K562 (cell line): ENCODE data around the gene FOSL2. TPM values are rescaled to one million over a fixed set of nuclear protein-coding genes. Genes with fewer than 3 reads are reported as not detected.

Experiments used
- EGR1 ChIP-seq: fragments of 450-650 bp; conservative IDR thresholded peaks from 2 replicates; pipeline ENCODE4 v1.6.1; 2017; ENCODE audit warnings: mild to moderate bottlenecking
- ESRRA ChIP-seq: fragments of 450-650 bp; IDR thresholded peaks from 2 replicates; pipeline ENCODE4 v1.6.1; 2014; ENCODE audit warnings: low read depth, mild to moderate bottlenecking, moderate library complexity, borderline replicate concordance
- JUN ChIP-seq, 2 experiments: sonication (generic) in 1 of 2; formaldehyde crosslinking in 1 of 2; IDR thresholded peaks; 2 replicates each; pipeline versions ENCODE4 v1.6.1 to v1.8.0; 2012 to 2022; ENCODE audit warnings: borderline replicate concordance in 2 of 2, mild to moderate bottlenecking in 2 of 2, improper control_type of control experiment in 1 of 2, low read depth in 1 of 2, low read length in 1 of 2, missing genetic modification reagents in 1 of 2
- KLF6 ChIP-seq: fragments of 250-450 bp; sonication (Bioruptor Pico); IDR thresholded peaks from 2 replicates; pipeline ENCODE4 v1.4.0; 2020; ENCODE audit warnings: mild to moderate bottlenecking, moderate library complexity, borderline replicate concordance
- MEF2A ChIP-seq: IDR thresholded peaks from 2 replicates; pipeline ENCODE4 v1.6.1; 2011; ENCODE audit warnings: low read depth, mild to moderate bottlenecking, low read length, moderate library complexity; ENCODE audit not compliant: control insufficient read depth
- SMAD2 ChIP-seq: fragments of 150-350 bp; IDR thresholded peaks from 2 replicates; pipeline ENCODE4 v1.6.1; 2014; ENCODE audit warnings: low read depth, mild to moderate bottlenecking, low read length
- SRSF9 ChIP-seq: fragments of 200-400 bp; formaldehyde crosslinking; IDR thresholded peaks from 2 replicates; pipeline ENCODE4 v1.6.1; 2017; ENCODE audit warnings: low read depth, low read length, borderline replicate concordance
- ZNF121 ChIP-seq: sonication (generic); formaldehyde crosslinking; conservative IDR thresholded peaks from 2 replicates; pipeline ENCODE4 v1.8.0; 2022; ENCODE audit warnings: missing genetic modification reagents
- polyA plus RNA-seq, 8 experiments: library from polyadenylated mRNA; depleted of rRNA in 4 of 8; stranded (reverse) in 5 of 8; unstranded in 3 of 8; fragments of >200 nt; fragmentation: Nextera tagmentation in 2 of 8; fragmentation: Illumina TruSeq in 1 of 8; extraction: Ambion mirVana in 2 of 8; extraction: Trizol in 1 of 8; gene quantifications; 2 replicates each; pipeline versions ENCODE4 v1.2.1 to v1.2.3, GENCODE V29; 2011 to 2014; ENCODE audit warnings: inconsistent platforms in 1 of 8, missing spikeins in 1 of 8
- total RNA-seq, 7 experiments: library from RNA; depleted of rRNA in 6 of 7; stranded (reverse); fragments of >200 nt in 6 of 7; fragmentation: Illumina TruSeq in 2 of 7; extraction: Trizol in 2 of 7; gene quantifications; 2 replicates each; pipeline versions ENCODE4 v1.2.1 to v1.2.3, GENCODE V29; 2011 to 2021; ENCODE audit warnings: low replicate concordance in 1 of 7
- TF ChIP-seq, protein P1 (sequence below): fragments of 150-350 bp; IDR thresholded peaks from 2 replicates; pipeline ENCODE4 v1.6.1; 2014; ENCODE audit warnings: low read depth, mild to moderate bottlenecking, low read length, borderline replicate concordance
- TF ChIP-seq, protein P2 (sequence below): IDR thresholded peaks from 3 replicates; pipeline ENCODE4 v1.6.1; 2011; ENCODE audit warnings: borderline replicate concordance, mild to moderate bottlenecking; ENCODE audit not compliant: insufficient read length, insufficient read depth
- TF ChIP-seq, protein P3 (sequence below): fragments of 450-650 bp; IDR thresholded peaks from 2 replicates; pipeline ENCODE4 v1.6.1; 2016; ENCODE audit warnings: low read depth
- TF ChIP-seq, protein P4 (sequence below): fragments of 250-450 bp; sonication (Bioruptor Pico); IDR thresholded peaks from 2 replicates; pipeline ENCODE4 v1.8.0; 2021; ENCODE audit warnings: mild to moderate bottlenecking, moderate library complexity

FOSL2 gene
- total and polyA plus RNA-seq, 9 of the 15 experiments (the other 6 are each of a cell fraction or from before 2014, with no cell fraction given), result 0.04 to 2.9 (median 0.80) TPM

DNA sequence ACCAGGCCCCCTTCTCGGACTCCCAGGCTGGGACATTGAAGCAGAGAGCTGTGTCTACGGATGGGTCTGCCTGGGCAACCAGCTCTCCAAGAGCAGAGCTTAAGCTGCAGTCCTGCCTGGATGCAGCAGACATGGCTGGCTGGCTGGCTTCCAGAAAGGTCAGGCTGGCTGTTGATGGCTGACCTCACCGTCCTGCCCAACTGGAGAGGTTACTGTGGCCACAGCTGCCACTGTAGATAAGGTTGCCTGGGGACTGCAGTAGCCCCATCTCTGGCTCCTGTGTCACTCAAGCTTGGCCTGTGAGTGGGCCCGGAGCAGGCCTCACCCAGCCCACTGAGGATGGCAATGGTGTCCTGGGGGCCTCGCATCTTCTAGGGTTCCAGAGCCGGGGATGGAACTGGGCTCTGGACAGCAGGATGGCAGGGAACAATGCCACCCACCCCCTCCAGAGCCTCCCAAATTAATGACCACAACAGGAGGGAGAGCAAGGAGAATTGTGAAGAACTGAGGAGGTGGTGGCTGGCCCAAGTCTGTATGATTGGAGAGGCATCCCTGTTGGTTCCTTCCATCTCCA is 37.0 kb upstream of the FOSL2 start (continued):
- TF ChIP-seq, protein P1, sequence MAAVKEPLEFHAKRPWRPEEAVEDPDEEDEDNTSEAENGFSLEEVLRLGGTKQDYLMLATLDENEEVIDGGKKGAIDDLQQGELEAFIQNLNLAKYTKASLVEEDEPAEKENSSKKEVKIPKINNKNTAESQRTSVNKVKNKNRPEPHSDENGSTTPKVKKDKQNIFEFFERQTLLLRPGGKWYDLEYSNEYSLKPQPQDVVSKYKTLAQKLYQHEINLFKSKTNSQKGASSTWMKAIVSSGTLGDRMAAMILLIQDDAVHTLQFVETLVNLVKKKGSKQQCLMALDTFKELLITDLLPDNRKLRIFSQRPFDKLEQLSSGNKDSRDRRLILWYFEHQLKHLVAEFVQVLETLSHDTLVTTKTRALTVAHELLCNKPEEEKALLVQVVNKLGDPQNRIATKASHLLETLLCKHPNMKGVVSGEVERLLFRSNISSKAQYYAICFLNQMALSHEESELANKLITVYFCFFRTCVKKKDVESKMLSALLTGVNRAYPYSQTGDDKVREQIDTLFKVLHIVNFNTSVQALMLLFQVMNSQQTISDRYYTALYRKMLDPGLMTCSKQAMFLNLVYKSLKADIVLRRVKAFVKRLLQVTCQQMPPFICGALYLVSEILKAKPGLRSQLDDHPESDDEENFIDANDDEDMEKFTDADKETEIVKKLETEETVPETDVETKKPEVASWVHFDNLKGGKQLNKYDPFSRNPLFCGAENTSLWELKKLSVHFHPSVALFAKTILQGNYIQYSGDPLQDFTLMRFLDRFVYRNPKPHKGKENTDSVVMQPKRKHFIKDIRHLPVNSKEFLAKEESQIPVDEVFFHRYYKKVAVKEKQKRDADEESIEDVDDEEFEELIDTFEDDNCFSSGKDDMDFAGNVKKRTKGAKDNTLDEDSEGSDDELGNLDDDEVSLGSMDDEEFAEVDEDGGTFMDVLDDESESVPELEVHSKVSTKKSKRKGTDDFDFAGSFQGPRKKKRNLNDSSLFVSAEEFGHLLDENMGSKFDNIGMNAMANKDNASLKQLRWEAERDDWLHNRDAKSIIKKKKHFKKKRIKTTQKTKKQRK, result no peak
- TF ChIP-seq, protein P2, sequence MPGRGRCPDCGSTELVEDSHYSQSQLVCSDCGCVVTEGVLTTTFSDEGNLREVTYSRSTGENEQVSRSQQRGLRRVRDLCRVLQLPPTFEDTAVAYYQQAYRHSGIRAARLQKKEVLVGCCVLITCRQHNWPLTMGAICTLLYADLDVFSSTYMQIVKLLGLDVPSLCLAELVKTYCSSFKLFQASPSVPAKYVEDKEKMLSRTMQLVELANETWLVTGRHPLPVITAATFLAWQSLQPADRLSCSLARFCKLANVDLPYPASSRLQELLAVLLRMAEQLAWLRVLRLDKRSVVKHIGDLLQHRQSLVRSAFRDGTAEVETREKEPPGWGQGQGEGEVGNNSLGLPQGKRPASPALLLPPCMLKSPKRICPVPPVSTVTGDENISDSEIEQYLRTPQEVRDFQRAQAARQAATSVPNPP, result no peak
- TF ChIP-seq, protein P3, sequence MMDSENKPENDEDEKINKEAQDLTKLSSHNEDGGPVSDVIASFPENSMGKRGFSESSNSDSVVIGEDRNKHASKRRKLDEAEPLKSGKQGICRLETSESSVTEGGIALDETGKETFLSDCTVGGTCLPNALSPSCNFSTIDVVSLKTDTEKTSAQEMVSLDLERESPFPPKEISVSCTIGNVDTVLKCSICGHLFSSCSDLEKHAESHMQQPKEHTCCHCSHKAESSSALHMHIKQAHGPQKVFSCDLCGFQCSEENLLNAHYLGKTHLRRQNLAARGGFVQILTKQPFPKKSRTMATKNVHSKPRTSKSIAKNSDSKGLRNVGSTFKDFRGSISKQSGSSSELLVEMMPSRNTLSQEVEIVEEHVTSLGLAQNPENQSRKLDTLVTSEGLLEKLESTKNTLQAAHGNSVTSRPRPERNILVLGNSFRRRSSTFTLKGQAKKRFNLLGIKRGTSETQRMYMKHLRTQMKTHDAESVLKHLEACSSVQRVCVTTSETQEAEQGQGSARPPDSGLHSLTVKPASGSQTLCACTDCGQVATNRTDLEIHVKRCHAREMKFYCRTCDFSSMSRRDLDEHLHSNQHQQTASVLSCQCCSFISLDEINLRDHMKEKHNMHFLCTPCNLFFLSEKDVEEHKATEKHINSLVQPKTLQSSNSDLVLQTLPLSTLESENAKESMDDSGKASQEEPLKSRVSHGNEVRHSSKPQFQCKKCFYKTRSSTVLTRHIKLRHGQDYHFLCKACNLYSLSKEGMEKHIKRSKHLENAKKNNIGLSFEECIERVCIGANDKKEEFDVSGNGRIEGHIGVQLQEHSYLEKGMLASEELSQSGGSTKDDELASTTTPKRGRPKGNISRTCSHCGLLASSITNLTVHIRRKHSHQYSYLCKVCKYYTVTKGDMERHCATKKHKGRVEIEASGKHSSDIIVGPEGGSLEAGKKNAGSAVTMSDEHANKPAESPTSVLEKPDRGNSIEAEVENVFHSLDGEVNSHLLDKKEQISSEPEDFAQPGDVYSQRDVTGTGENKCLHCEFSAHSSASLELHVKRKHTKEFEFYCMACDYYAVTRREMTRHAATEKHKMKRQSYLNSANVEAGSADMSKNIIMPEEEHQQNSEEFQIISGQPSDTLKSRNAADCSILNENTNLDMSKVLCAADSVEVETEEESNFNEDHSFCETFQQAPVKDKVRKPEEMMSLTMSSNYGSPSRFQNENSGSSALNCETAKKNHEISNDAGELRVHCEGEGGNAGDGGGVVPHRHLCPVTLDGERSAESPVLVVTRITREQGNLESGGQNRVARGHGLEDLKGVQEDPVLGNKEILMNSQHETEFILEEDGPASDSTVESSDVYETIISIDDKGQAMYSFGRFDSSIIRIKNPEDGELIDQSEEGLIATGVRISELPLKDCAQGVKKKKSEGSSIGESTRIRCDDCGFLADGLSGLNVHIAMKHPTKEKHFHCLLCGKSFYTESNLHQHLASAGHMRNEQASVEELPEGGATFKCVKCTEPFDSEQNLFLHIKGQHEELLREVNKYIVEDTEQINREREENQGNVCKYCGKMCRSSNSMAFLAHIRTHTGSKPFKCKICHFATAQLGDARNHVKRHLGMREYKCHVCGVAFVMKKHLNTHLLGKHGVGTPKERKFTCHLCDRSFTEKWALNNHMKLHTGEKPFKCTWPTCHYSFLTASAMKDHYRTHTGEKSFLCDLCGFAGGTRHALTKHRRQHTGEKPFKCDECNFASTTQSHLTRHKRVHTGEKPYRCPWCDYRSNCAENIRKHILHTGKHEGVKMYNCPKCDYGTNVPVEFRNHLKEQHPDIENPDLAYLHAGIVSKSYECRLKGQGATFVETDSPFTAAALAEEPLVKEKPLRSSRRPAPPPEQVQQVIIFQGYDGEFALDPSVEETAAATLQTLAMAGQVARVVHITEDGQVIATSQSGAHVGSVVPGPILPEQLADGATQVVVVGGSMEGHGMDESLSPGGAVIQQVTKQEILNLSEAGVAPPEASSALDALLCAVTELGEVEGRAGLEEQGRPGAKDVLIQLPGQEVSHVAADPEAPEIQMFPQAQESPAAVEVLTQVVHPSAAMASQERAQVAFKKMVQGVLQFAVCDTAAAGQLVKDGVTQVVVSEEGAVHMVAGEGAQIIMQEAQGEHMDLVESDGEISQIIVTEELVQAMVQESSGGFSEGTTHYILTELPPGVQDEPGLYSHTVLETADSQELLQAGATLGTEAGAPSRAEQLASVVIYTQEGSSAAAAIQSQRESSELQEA, result no peak
- no peak for TF ChIP-seq SRSF9
- TF ChIP-seq MEF2A, result no peak
- peak; percentile 55; the same call in 1 of the 2 replicates for TF ChIP-seq KLF6 (CRISPR knock-in tag)
- TF ChIP-seq EGR1, result peak; percentile 36
- no peak for TF ChIP-seq SMAD2
- TF ChIP-seq, protein P4, sequence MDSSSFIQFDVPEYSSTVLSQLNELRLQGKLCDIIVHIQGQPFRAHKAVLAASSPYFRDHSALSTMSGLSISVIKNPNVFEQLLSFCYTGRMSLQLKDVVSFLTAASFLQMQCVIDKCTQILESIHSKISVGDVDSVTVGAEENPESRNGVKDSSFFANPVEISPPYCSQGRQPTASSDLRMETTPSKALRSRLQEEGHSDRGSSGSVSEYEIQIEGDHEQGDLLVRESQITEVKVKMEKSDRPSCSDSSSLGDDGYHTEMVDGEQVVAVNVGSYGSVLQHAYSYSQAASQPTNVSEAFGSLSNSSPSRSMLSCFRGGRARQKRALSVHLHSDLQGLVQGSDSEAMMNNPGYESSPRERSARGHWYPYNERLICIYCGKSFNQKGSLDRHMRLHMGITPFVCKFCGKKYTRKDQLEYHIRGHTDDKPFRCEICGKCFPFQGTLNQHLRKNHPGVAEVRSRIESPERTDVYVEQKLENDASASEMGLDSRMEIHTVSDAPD, result no peak
- peak; percentile 90 for TF ChIP-seq JUN (IDR thresholded peaks at IDR 0.05; ENCODE audit: borderline replicate concordance, low read depth, low read length)
- TF ChIP-seq JUN (CRISPR knock-in tag; IDR thresholded peaks at IDR 0.05; ENCODE audit: borderline replicate concordance), result 0 out of 2 replicates have a peak, but pooled peaks have one; percentile 22
- TF ChIP-seq ESRRA, result peak; percentile 95
- no peak for TF ChIP-seq ZNF121 (CRISPR knock-in tag)
